Measurements from ENCODE around the gene CCDC158. TPM values are rescaled to one million over a fixed set of nuclear protein-coding genes. Genes with fewer than 3 reads are reported as not detected.

CCDC158 gene
- total and polyA plus RNA-seq, 2 of the 8 experiments (the other 6 are each of a cell fraction or from before 2014, with no cell fraction given) = not detected

GRCh38 chr4:76275486-76276124, 145.3 kb downstream of the CCDC158 start (continued):
- TF ChIP-seq KDM1A (IDR thresholded peaks at IDR 0.05; ENCODE audit: borderline replicate concordance, low read length) = no peak

Data from H1 (cell line).